Esophagus (tissue), 2 donors: Measurements from ENCODE around the gene TMC8. TPM values are rescaled to one million over a fixed set of nuclear protein-coding genes. Genes with fewer than 3 reads are reported as not detected.

Experiments
- H3K27ac ChIP-seq, 2 donors: one replicate each; pipeline ENCODE4 v1.5.1; 2013; ENCODE audit warnings: low read depth in 2 of 2, mild to moderate bottlenecking in 2 of 2, inconsistent platforms in 1 of 2, low read length in 1 of 2, moderate library complexity in 1 of 2
- H3K27me3 ChIP-seq, 2 donors: one replicate each; pipeline ENCODE4 v1.6.1; 2013; ENCODE audit warnings: low read length in 2 of 2, control low read depth in 1 of 2, mild to moderate bottlenecking in 1 of 2; ENCODE audit not compliant: insufficient read depth in 2 of 2, control insufficient read depth in 1 of 2
- H3K36me3 ChIP-seq, 2 donors: one replicate each; pipeline ENCODE4 v1.6.1; 2013; ENCODE audit warnings: low read length in 1 of 2; ENCODE audit not compliant: control insufficient read depth in 2 of 2, insufficient read depth in 2 of 2
- H3K4me1 ChIP-seq, 2 donors: one replicate each; pipeline ENCODE4 v1.6.1; 2013; ENCODE audit warnings: low read length in 1 of 2; ENCODE audit not compliant: control insufficient read depth in 2 of 2, insufficient read depth in 2 of 2
- H3K4me3 ChIP-seq, 2 donors: one replicate each; pipeline ENCODE4 v1.5.1; 2013; ENCODE audit warnings: low read length in 2 of 2, mild to moderate bottlenecking in 2 of 2, low read depth in 1 of 2, moderate library complexity in 1 of 2
- H3K9me3 ChIP-seq, 2 donors: one replicate each; pipeline ENCODE4 v1.6.1; 2013; ENCODE audit warnings: mild to moderate bottlenecking in 2 of 2, low read depth in 1 of 2, low read length in 1 of 2, moderate library complexity in 1 of 2; ENCODE audit not compliant: control insufficient read depth in 2 of 2, insufficient read depth in 1 of 2
- WGBS, 2 donors: extraction: QIAGEN DNeasy Blood & Tissue Kit; methylation state at CpG; one replicate each; pipeline ENCODE4 v1.1.7; 2013; 5-methylcytosine and 5-hydroxymethylcytosine counted together
- polyA plus RNA-seq, 2 donors: library from polyadenylated mRNA; stranded (reverse); fragments of 200-250 nt; gene quantifications; one replicate each; pipeline ENCODE4 v1.2.3, GENCODE V29; 2013
- donor health status: healthy with polysubstance abuse.
- donor health status: Bipolar disorder and iron deficiency.

TMC8 gene
- polyA plus RNA-seq, 2 donors: 2.1 to 6.1 TPM

GRCh38 chr17:78107976-78108725, 22.4 kb upstream of the TMC8 start:
- H3K4me3 ChIP-seq: no peak overlapping the region
- whole genome bisulfite sequencing, 2 donors: 92 to 93% methylated on average over 21 of the region's 21 CpGs
- H3K9me3 ChIP-seq: no peaks in the 10 kb centered on the region
- H3K4me1 ChIP-seq: no peaks in the 10 kb centered on the region
- H3K27me3 ChIP-seq: no peaks in the 10 kb centered on the region
- H3K36me3 ChIP-seq: peaks cover 2 to 18% of the 10 kb centered on the region in 2 donors
- H3K27ac ChIP-seq: no peak overlapping the region

GRCh38 chr17:78108726-78109488, 21.7 kb upstream of the TMC8 start:
- H3K36me3 ChIP-seq: peaks cover 2 to 18% of the 10 kb centered on the region in 2 donors
- H3K9me3 ChIP-seq: no peaks in the 10 kb centered on the region
- H3K27ac ChIP-seq: no peak overlapping the region
- no peaks in the 10 kb centered on the region for H3K27me3 ChIP-seq
- WGBS, 2 donors: 74 to 78% methylated on average over 18 of the region's 18 CpGs
- no peaks in the 10 kb centered on the region for H3K4me1 ChIP-seq
- H3K4me3 ChIP-seq: no peak overlapping the region

GRCh38 chr17:78109489-78109761, 21.1 kb upstream of the TMC8 start:
- H3K4me3 ChIP-seq: no peak overlapping the region
- no peak overlapping the region for H3K27ac ChIP-seq
- peaks cover 2 to 14% of the 10 kb centered on the region in 2 donors for H3K36me3 ChIP-seq
- no peaks in the 10 kb centered on the region for H3K4me1 ChIP-seq
- WGBS, 2 donors: 83 to 92% methylated on average over 9 of the region's 9 CpGs
- H3K9me3 ChIP-seq: no peaks in the 10 kb centered on the region
- H3K27me3 ChIP-seq: no peaks in the 10 kb centered on the region

- WGBS, 2 donors: 85 to 87% methylated on average over 22 of the region's 22 CpGs
- Histone ChIP-seq H3K27me3 (no peaks in the 10 kb centered on the region), H3K4me3 (no peak overlapping the region), H3K9me3 (no peaks in the 10 kb centered on the region), H3K4me1 (peaks cover 0 to 8% of the 10 kb centered on the region in 2 donors), H3K36me3 (peaks cover 2 to 12% of the 10 kb centered on the region in 2 donors), H3K27ac (no peak overlapping the region)
Observed at GRCh38 chr17:78110363-78111015, 20.1 kb upstream of the TMC8 start.

GRCh38 chr17:78111016-78111726, 19.4 kb upstream of the TMC8 start:
- no peaks in the 10 kb centered on the region for H3K27me3 ChIP-seq
- peaks cover 0 to 8% of the 10 kb centered on the region in 2 donors for H3K4me1 ChIP-seq
- peaks cover 2 to 14% of the 10 kb centered on the region in 2 donors for H3K36me3 ChIP-seq
- no peak overlapping the region for H3K27ac ChIP-seq
- H3K4me3 ChIP-seq: no peak overlapping the region
- 80 to 86% methylated on average over 19 of the region's 19 CpGs for WGBS, 2 donors
- no peaks in the 10 kb centered on the region for H3K9me3 ChIP-seq

GRCh38 chr17:78111727-78112517, 18.6 kb upstream of the TMC8 start:
- H3K9me3 ChIP-seq: no peaks in the 10 kb centered on the region
- WGBS, 2 donors: 83 to 87% methylated on average over 28 of the region's 28 CpGs
- no peaks in the 10 kb centered on the region for H3K27me3 ChIP-seq
- no peak overlapping the region for H3K4me3 ChIP-seq
- H3K27ac ChIP-seq: no peak overlapping the region
- H3K4me1 ChIP-seq: peaks cover 0 to 8% of the 10 kb centered on the region in 2 donors
- peaks cover 2 to 14% of the 10 kb centered on the region in 2 donors for H3K36me3 ChIP-seq

GRCh38 chr17:78112518-78113471, 17.8 kb upstream of the TMC8 start:
- H3K4me3 ChIP-seq: no peak overlapping the region
- WGBS, 2 donors: 53 to 55% methylated on average over 32 to 33 of the region's 33 CpGs
- no peak overlapping the region for H3K27ac ChIP-seq
- no peaks in the 10 kb centered on the region for H3K27me3 ChIP-seq
- H3K9me3 ChIP-seq: no peaks in the 10 kb centered on the region
- peaks cover 0 to 12% of the 10 kb centered on the region in 2 donors for H3K4me1 ChIP-seq
- H3K36me3 ChIP-seq: peaks cover 2 to 14% of the 10 kb centered on the region in 2 donors
